CD8-positive, alpha-beta memory T cell (primary cell): ENCODE data around the gene FSTL3. TPM values are rescaled to one million over a fixed set of nuclear protein-coding genes. Genes with fewer than 3 reads are reported as not detected.
A peak's percentile ranks its signal among the peaks of the same experiment; 100 is the strongest.
"Not testable (repeated sequence)": the region's sequence is repeated elsewhere in the genome, so short reads cannot be mapped to it uniquely, and the experiment has no call there.

ENCODE experiments used
- CTCF ChIA-PET: fragments of 350-600 bp; sonication (Branson Sonifier 250); formaldehyde crosslinking; loops from one replicate; lab custom pipeline; 2021; ENCODE audit warnings: antibody characterized with exemption; lab: Charles Lee
- POLR2A ChIA-PET: fragments of 350-600 bp; sonication (Branson Sonifier 250); formaldehyde crosslinking; loops from one replicate; lab custom pipeline; 2021; ENCODE audit warnings: antibody characterized with exemption; lab: Charles Lee
- DNase-seq, 5 donors: peaks; one replicate each; pipeline versions ENCODE4 v3.0.0 to v3.0.0-alpha.2; 2020 to 2022; ENCODE audit warnings: mixed read lengths in 1 of 5
- H3K27ac ChIP-seq: one replicate; pipeline ENCODE4 v1.7.0; 2013; ENCODE audit warnings: low read depth, mild to moderate bottlenecking, low read length, moderate library complexity
- H3K27me3 ChIP-seq: 2 replicates; pipeline ENCODE4 v1.7.0; 2013; ENCODE audit warnings: low read length, mild to moderate bottlenecking; ENCODE audit not compliant: insufficient read depth, poor library complexity, severe bottlenecking
- H3K36me3 ChIP-seq: 2 replicates; pipeline ENCODE4 v1.7.0; 2013; ENCODE audit warnings: mild to moderate bottlenecking, low read length, moderate library complexity; ENCODE audit not compliant: insufficient read depth
- H3K4me1 ChIP-seq: 2 replicates; pipeline ENCODE4 v1.7.0; 2013; ENCODE audit warnings: mild to moderate bottlenecking, low read length, moderate library complexity; ENCODE audit not compliant: insufficient read depth
- H3K4me3 ChIP-seq: 2 replicates; pipeline ENCODE4 v1.7.0; 2013; ENCODE audit warnings: mild to moderate bottlenecking, low read length
- H3K9me3 ChIP-seq: 2 replicates; pipeline ENCODE4 v1.7.0; 2013; ENCODE audit warnings: mild to moderate bottlenecking, low read length
- H3K27ac Mint-ChIP-seq, 8 donors: one replicate each; pipeline ENCODE4 v1.8.0; 2020 to 2021; ENCODE audit warnings: mixed read lengths in 8 of 8, mild to moderate bottlenecking in 6 of 8, inconsistent platforms in 3 of 8, moderate library complexity in 3 of 8
- H3K27me3 Mint-ChIP-seq, 2 donors: one replicate each; pipeline ENCODE4 v1.8.0; 2020 to 2021; ENCODE audit warnings: mixed read lengths in 2 of 2, mild to moderate bottlenecking in 1 of 2, moderate library complexity in 1 of 2
- H3K36me3 Mint-ChIP-seq, 3 donors: one replicate each; pipeline ENCODE4 v1.8.0; 2020 to 2021; ENCODE audit warnings: mixed read lengths in 3 of 3, inconsistent platforms in 1 of 3, mild to moderate bottlenecking in 1 of 3
- H3K4me1 Mint-ChIP-seq, 3 donors: one replicate each; pipeline ENCODE4 v1.8.0; 2020 to 2021; ENCODE audit warnings: mixed read lengths in 3 of 3, inconsistent platforms in 1 of 3, mild to moderate bottlenecking in 1 of 3
- H3K4me3 Mint-ChIP-seq, 7 donors: one replicate each; pipeline ENCODE4 v1.8.0; 2020 to 2021; ENCODE audit warnings: mixed read lengths in 7 of 7, mild to moderate bottlenecking in 6 of 7, moderate library complexity in 4 of 7, inconsistent platforms in 2 of 7
- H3K9me3 Mint-ChIP-seq, 5 donors: one replicate each; pipeline ENCODE4 v1.8.0; 2020 to 2022; ENCODE audit warnings: mixed read lengths in 5 of 5, mild to moderate bottlenecking in 3 of 5, moderate library complexity in 2 of 5, inconsistent platforms in 1 of 5
- polyA plus RNA-seq: library from polyadenylated mRNA; unstranded; fragments of 300-500 nt; fragmentation: Illumina TruSeq; gene quantifications from one replicate; pipeline ENCODE4 v1.2.3, GENCODE V29; 2021
- total RNA-seq, 2 experiments: library from RNA; stranded (reverse); gene quantifications; one replicate each; pipeline ENCODE4 v1.2.3, GENCODE V29; 2021

Gene FSTL3
- total and polyA plus RNA-seq, 3 experiments from 2014 or later, result 0.81 to 8.0 (median 7.7) TPM

- Mint-ChIP-seq H3K4me3 (peak overlapping the region; percentile 98 to 99 (median 98)), H3K27me3 (peaks cover 0 to 3% of the 10 kb centered on the region in 2 donors), H3K4me1 (peaks cover 29 to 64% (median 34%) of the 10 kb centered on the region in 3 donors), H3K36me3 (peaks cover 0 to 38% (median 0%) of the 10 kb centered on the region in 3 donors), H3K27ac (peak overlapping the region; percentile 96 to 100 (median 100)), H3K9me3 (no peaks in the 10 kb centered on the region)
- peak; percentile 52 to 83 (median 74) for DNase-seq
- Histone ChIP-seq H3K27ac (peak overlapping the region; percentile 91), H3K9me3 (no peaks in the 10 kb centered on the region), H3K4me3 (peak overlapping the region; percentile 84), H3K27me3 (no peaks in the 10 kb centered on the region), H3K36me3 (no peaks in the 10 kb centered on the region), H3K4me1 (peaks cover 52% of the 10 kb centered on the region)
- ChIA-PET POLR2A (interaction anchor here (0.5 to 2.5 kb wide), 5 partner anchors 11 to 416 kb away, joined by 3 to 20 read pairs (median 4); partner anchors contain the start of gene POLRMT), CTCF (interaction anchor here (0.6 to 1.6 kb wide), 3 partner anchors 13 to 341 kb away, joined by 3 to 4 read pairs (median 4); no protein-coding TSS in a partner anchor)
Observed at GRCh38 chr19:661427-662196, 14.6 kb upstream of the FSTL3 start.

GRCh38 chr19:662207-662961 lies 13.8 kb upstream of the FSTL3 start:
- H3K9me3 Mint-ChIP-seq, result no peaks in the 10 kb centered on the region
- Histone ChIP-seq H3K27me3 (no peaks in the 10 kb centered on the region), H3K4me3 (peak overlapping the region; percentile 84), H3K27ac (peak overlapping the region; percentile 91), H3K9me3 (no peaks in the 10 kb centered on the region), H3K4me1 (peaks cover 46% of the 10 kb centered on the region), H3K36me3 (no peaks in the 10 kb centered on the region)
- peaks cover 24 to 56% (median 30%) of the 10 kb centered on the region in 3 donors for H3K4me1 Mint-ChIP-seq
- H3K27ac Mint-ChIP-seq, result peak overlapping the region; percentile 96 to 100 (median 100)
- peak; percentile 63 to 86 (median 74) for DNase-seq
- peak overlapping the region; percentile 98 to 99 (median 98) for H3K4me3 Mint-ChIP-seq
- H3K36me3 Mint-ChIP-seq, result peaks cover 0 to 32% (median 0%) of the 10 kb centered on the region in 3 donors
- ChIA-PET CTCF (interaction anchor here (1.4 to 2.2 kb wide), 2 partner anchors 14 to 17 kb away, joined by 3 to 8 read pairs; no protein-coding TSS in a partner anchor), POLR2A (interaction anchor here (0.9 to 2.5 kb wide), 5 partner anchors 15 to 130 kb away, joined by 3 to 20 read pairs (median 3); partner anchors contain the start of genes CDC34 and POLRMT)
- peaks cover 0 to 3% of the 10 kb centered on the region in 2 donors for H3K27me3 Mint-ChIP-seq

DNA sequence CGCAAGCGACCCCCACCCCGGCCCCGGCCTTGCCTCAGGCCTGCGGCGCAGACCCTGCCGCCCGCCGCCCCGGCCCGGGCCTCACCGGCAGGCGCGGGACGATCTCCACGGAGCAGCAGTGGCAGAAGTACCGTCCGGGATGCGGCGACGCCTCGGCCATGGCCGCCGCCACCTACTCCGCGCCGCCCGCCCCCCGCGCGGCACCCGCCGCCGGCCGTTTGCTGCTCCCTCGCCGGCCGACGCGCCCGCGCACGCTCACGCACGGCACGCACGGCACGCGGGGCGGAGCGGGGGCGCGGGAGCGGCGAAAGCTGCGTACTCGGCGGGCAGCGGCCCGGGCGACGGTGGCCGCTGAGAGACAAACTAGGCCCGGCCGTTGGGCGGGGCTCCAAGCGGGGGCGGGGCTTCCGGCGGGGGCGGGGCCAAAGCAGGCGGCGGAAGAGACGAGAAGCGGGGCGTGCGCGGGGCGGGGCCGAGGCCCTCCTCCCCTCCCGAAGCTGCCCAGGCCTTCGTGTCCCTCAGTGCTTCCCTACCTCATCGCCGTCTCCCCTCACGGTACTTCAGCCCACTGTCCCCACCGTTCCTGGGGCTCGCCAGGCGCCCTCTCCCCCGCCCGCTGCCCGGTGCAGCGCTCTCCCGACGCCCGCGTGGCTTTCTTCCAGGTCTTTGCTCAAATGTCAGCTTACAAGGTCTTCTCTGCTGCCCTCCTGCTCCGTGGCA lies 13.1 kb upstream of the FSTL3 start, which contains the start of gene RNF126:
Gene RNF126, minus strand, starts transcription at position 253 of the 720 bp plus-strand sequence. Its CDS starts 93 bp downstream, at position 160.
- H3K27me3 Mint-ChIP-seq, result peaks cover 0 to 3% of the 10 kb centered on the region in 2 donors
- no peaks in the 10 kb centered on the region for H3K36me3 ChIP-seq
- peaks cover 0 to 27% (median 0%) of the 10 kb centered on the region in 3 donors for H3K36me3 Mint-ChIP-seq
- peak within 1 kb of the TSS; percentile 91 for H3K27ac ChIP-seq
- peak within 1 kb of the TSS; percentile 98 to 99 (median 98) for H3K4me3 Mint-ChIP-seq
- H3K4me1 ChIP-seq, result peaks cover 39% of the 10 kb centered on the region
- ChIA-PET CTCF (interaction anchor here (1.0 to 2.2 kb wide), 4 partner anchors 17 to 77 kb away, joined by 3 to 8 read pairs (median 3); no protein-coding TSS in a partner anchor), POLR2A (interaction anchor here (0.7 to 1.0 kb wide), 6 partner anchors 14 to 157 kb away, joined by 3 to 6 read pairs (median 4); partner anchors contain the start of gene CDC34)
- H3K4me3 ChIP-seq, result peak within 1 kb of the TSS; percentile 84
- H3K4me1 Mint-ChIP-seq, result peaks cover 19 to 49% (median 26%) of the 10 kb centered on the region in 3 donors
- H3K9me3 ChIP-seq, result no peaks in the 10 kb centered on the region
- H3K27me3 ChIP-seq, result no peaks in the 10 kb centered on the region
- no peaks in the 10 kb centered on the region for H3K9me3 Mint-ChIP-seq
- H3K27ac Mint-ChIP-seq, result peak within 1 kb of the TSS; percentile 96 to 100 (median 100)
- DNase-seq, result peak; percentile 87 to 94 (median 88)

DNA sequence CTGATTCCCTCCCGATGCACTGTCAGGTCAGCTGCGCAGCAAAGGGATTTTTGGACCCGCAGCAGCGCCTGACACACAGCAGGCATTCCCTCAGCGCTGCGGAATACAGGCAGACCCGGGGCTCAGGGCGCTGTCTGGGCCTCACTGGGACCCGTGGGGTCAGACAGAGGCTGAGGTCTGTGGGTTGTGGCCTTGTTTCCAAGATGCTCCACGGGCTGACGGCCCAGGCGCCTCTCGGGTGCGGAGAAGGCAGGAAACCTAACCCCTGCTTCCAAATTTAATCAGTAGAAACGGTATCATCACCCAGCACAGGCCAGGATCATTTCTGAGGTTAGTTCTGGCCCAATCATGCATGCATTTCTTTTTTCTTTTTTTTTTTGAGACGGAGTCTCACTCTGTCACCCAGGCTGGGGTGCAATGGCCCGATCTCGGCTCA lies 12.5 kb upstream of the FSTL3 start:
- Mint-ChIP-seq H3K27me3 (peaks cover 4 to 5% of the 10 kb centered on the region in 2 donors), H3K4me3 (peak overlapping the region; percentile 71 to 94 (median 81)), H3K36me3 (peaks cover 0 to 22% (median 0%) of the 10 kb centered on the region in 3 donors), H3K27ac (peak overlapping the region; percentile 68 to 100 (median 90)), H3K9me3 (no peaks in the 10 kb centered on the region), H3K4me1 (peaks cover 19 to 43% (median 25%) of the 10 kb centered on the region in 3 donors)
- no peak for DNase-seq
- CTCF ChIA-PET, result interaction anchor here (1.0 to 2.2 kb wide), 4 partner anchors 16 to 78 kb away, joined by 3 to 8 read pairs (median 3); no protein-coding TSS in a partner anchor
- no peaks in the 10 kb centered on the region for H3K36me3 ChIP-seq
- H3K27ac ChIP-seq, result peak overlapping the region; percentile 57
- H3K27me3 ChIP-seq, result no peaks in the 10 kb centered on the region
- POLR2A ChIA-PET, result interaction anchor here (0.7 to 1.0 kb wide), 6 partner anchors 13 to 157 kb away, joined by 3 to 6 read pairs (median 4); partner anchors contain the start of gene CDC34
- H3K4me3 ChIP-seq, result peak overlapping the region; percentile 61
- no peaks in the 10 kb centered on the region for H3K9me3 ChIP-seq
- peaks cover 33% of the 10 kb centered on the region for H3K4me1 ChIP-seq

DNA sequence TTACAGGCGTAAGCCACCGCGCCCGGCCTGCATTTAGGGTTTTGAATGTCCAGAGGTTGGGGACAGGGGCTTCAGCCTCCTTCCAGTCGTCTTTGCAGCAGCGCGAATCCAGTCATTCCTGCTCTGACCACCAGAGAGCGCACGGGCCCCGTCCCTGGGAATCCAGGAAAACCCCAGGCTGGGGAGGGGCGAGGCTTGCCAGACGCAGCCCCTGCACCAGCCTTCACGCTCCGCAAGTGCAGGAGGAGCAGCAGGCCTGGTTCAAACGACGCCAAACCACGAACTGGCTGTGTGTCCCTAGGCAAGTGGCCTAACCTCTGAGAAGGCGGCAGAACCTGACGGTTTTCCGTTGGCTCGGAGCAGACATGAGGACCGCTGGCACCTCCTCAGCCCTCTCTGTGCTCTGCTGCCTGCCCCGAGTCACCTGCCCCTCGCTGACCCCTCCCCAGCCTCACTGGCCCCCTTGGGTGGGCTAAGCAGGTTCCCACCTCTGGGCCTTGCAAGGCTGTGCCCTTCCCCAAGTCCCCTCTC lies 11.2 kb upstream of the FSTL3 start:
- Histone ChIP-seq H3K4me3 (peak overlapping the region; percentile 14), H3K27me3 (no peaks in the 10 kb centered on the region), H3K9me3 (no peaks in the 10 kb centered on the region), H3K4me1 (peaks cover 20% of the 10 kb centered on the region), H3K27ac (no peak overlapping the region), H3K36me3 (no peaks in the 10 kb centered on the region)
- Mint-ChIP-seq H3K27ac (peak overlapping the region; percentile 14 to 100 (median 74)), H3K36me3 (peaks cover 0 to 20% (median 0%) of the 10 kb centered on the region in 3 donors), H3K4me1 (peaks cover 11 to 33% (median 19%) of the 10 kb centered on the region in 3 donors), H3K9me3 (no peaks in the 10 kb centered on the region), H3K4me3 (peak overlapping the region; percentile 47 to 94 (median 75)), H3K27me3 (peaks cover 7 to 11% of the 10 kb centered on the region in 2 donors)
- ChIA-PET POLR2A (no interaction called here), CTCF (interaction anchor here (0.7 kb wide), 2 partner anchors 17 to 100 kb away, joined by 3 read pairs; no protein-coding TSS in a partner anchor)
- peak; percentile 65 to 82 (median 73) for DNase-seq

GRCh38 chr19:666985-667573 lies 9.1 kb upstream of the FSTL3 start:
- H3K4me3 Mint-ChIP-seq, H3K9me3 ChIP-seq, H3K9me3 Mint-ChIP-seq, H3K36me3 Mint-ChIP-seq, H3K4me3 ChIP-seq, H3K36me3 ChIP-seq, DNase-seq, H3K27ac ChIP-seq, H3K27me3 ChIP-seq: not testable (repeated sequence)
- H3K4me1 ChIP-seq, result peaks cover 14% of the 10 kb centered on the region
- ChIA-PET CTCF (interaction anchor here (1.0 kb wide), 1 partner anchor 10 kb away, joined by 3 read pairs; no protein-coding TSS in a partner anchor), POLR2A (interaction anchor here (0.6 kb wide), 1 partner anchor 17 kb away, joined by 4 read pairs; no protein-coding TSS in a partner anchor)
- Mint-ChIP-seq H3K27me3 (peaks cover 4 to 11% of the 10 kb centered on the region in 2 donors), H3K27ac (peak overlapping the region in 1 of 8 donors; percentile 45), H3K4me1 (peaks cover 5 to 18% (median 9%) of the 10 kb centered on the region in 3 donors)
